Transverse colon (tissue), 4 donors: Measurements from ENCODE around the gene SEMA5B. TPM values are rescaled to one million over a fixed set of nuclear protein-coding genes. Genes with fewer than 3 reads are reported as not detected.

Source experiments
- DNase-seq: peaks from one replicate; pipeline ENCODE4 v3.0.0-alpha.2; 2019
- H3K27ac ChIP-seq, 4 donors: fragments of 200-600 bp; sonication (generic); 2 replicates each; pipeline ENCODE4 v1.5.1; 2016 to 2018; ENCODE audit warnings: inconsistent platforms in 4 of 4
- H3K27me3 ChIP-seq: fragments of 200-600 bp; sonication (generic); 2 replicates; pipeline ENCODE4 v1.5.1; 2017; ENCODE audit warnings: inconsistent platforms
- H3K36me3 ChIP-seq, 4 donors: fragments of 200-600 bp; sonication (generic); 2 replicates each; pipeline ENCODE4 v1.5.1; 2017 to 2019; ENCODE audit warnings: inconsistent platforms in 4 of 4
- H3K4me1 ChIP-seq, 4 donors: fragments of 200-600 bp; sonication (generic); 2 replicates each; pipeline ENCODE4 v1.5.1; 2017 to 2020; ENCODE audit warnings: inconsistent platforms in 4 of 4
- H3K4me3 ChIP-seq, 4 donors: fragments of 200-600 bp; sonication (generic); 1 replicate in 1 of 4; 2 replicates in 3 of 4; pipeline versions ENCODE4 v1.5.1 to v1.6.1; 2017 to 2019; ENCODE audit warnings: inconsistent platforms in 4 of 4
- H3K9me3 ChIP-seq, 2 donors: fragments of 200-600 bp; sonication (generic); 2 replicates each; pipeline ENCODE4 v1.5.1; 2017 to 2019; ENCODE audit warnings: inconsistent platforms in 2 of 2
- CTCF ChIP-seq, 5 experiments: fragments of 200-600 bp in 3 of 5; fragments of 450-650 bp in 2 of 5; sonication (generic) in 3 of 5; IDR thresholded peaks; 1 replicate in 2 of 5; 2 replicates in 3 of 5; pipeline ENCODE4 v1.5.1; 2016 to 2017; ENCODE audit warnings: antibody characterized with exemption in 5 of 5, inconsistent platforms in 3 of 5, mild to moderate bottlenecking in 2 of 5, moderate library complexity in 1 of 5
- EP300 ChIP-seq: sonication (generic); formaldehyde crosslinking; IDR thresholded peaks from one replicate; pipeline ENCODE4 v1.6.1; 2017; ENCODE audit warnings: antibody characterized with exemption, low read depth
- POLR2A ChIP-seq: fragments of 450-650 bp; IDR thresholded peaks from one replicate; pipeline ENCODE4 v1.6.1; 2016; ENCODE audit warnings: antibody characterized with exemption, mild to moderate bottlenecking, moderate library complexity
- POLR2AphosphoS5 ChIP-seq, 3 donors: sonication (generic); formaldehyde crosslinking; IDR thresholded peaks; one replicate each; pipeline ENCODE4 v1.6.1; 2016; ENCODE audit warnings: antibody characterized with exemption in 3 of 3
- WGBS, 2 donors: methylation state at CpG; one replicate each; pipeline ENCODE4 v1.1.5; 2018; ENCODE audit warnings: low coverage in 1 of 2; 5-methylcytosine and 5-hydroxymethylcytosine counted together
- in situ Hi-C, 4 donors: fragments of 200-750 bp; cut with MboI; loops; one replicate each; pipeline versions ENCODE4 v1.15.0 to v1.15.1; 2017; ENCODE audit warnings: low sequenced_read_pairs in 3 of 4, low pct_ligation_motif_present in 1 of 4, low pct_unique_long_range_greater_than_20kb in 1 of 4
- intact Hi-C: fragments of 100-400 bp; cut with DNase I; formaldehyde crosslinking; loops from one replicate; pipeline ENCODE4 v1.15.1; 2023; ENCODE audit warnings: low total_unique reads
- total RNA-seq, 4 donors: library from RNA; depleted of rRNA; stranded (reverse); fragments of >200 nt; gene quantifications; one replicate each; pipeline ENCODE4 v1.1.0, GENCODE V29; 2016

SEMA5B gene
- total RNA-seq, 4 donors from 2014 or later = 0.16 to 1.4 (median 0.27) TPM; not detected in 1

GRCh38 chr3:123002749-123003497, 24.6 kb downstream of the SEMA5B start:
- Histone ChIP-seq H3K9me3 (no peaks in the 10 kb centered on the region), H3K4me1 (no peaks in the 10 kb centered on the region), H3K27me3 (peaks cover 15% of the 10 kb centered on the region), H3K27ac (no peak overlapping the region), H3K4me3 (no peak overlapping the region), H3K36me3 (no peaks in the 10 kb centered on the region)
- WGBS, 2 donors = 63 to 72% methylated on average over 5 to 7 of the region's 7 CpGs
- intact Hi-C loops (no loop called here), in situ Hi-C loops (no loop called here)
- DNase-seq = no peak
- TF ChIP-seq POLR2A = no peak
- no peak for TF ChIP-seq EP300
- TF ChIP-seq CTCF (IDR thresholded peaks at IDR 0.05) = no peak
- TF ChIP-seq POLR2AphosphoS5 (IDR thresholded peaks at IDR 0.05) = no peak

DNA sequence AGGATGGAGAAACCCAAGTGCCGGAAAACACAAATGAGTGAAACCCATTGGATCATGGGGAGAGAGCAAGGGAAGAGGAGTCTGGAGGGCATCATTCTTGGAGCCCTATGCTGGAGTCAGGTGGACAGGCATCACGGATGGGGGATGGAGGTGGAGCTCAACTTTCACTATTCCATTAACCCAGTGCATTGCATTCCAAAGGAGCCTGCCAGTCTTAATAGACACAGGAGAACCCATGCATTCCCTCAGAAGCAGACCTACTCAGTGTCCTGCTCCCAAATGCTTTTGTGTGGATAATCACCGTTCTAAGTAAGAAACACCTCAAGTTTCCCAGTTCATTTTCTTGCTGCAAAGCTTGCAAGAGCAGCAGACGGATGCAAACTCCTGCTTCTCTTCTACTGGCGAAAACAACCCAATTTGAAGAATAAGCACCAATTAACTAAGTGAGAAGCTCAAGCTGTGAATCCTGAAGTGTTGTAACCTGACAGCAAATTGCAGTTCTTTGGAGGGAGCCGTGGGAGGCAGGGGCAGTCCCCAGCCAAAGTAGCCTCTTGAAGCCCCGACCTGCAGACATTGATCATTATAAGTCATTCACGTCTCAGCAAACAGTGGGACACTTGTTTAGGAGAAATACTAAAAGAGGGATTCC, 25.3 kb downstream of the SEMA5B start:
- no peak for DNase-seq
- Histone ChIP-seq H3K4me3 (no peak overlapping the region), H3K9me3 (no peaks in the 10 kb centered on the region), H3K36me3 (no peaks in the 10 kb centered on the region), H3K27me3 (peaks cover 15% of the 10 kb centered on the region), H3K27ac (no peak overlapping the region), H3K4me1 (no peaks in the 10 kb centered on the region)
- in situ Hi-C loops (no loop called here), intact Hi-C loops (no loop called here)
- WGBS, 2 donors = 67 to 73% methylated on average over 7 to 8 of the region's 8 CpGs
- TF ChIP-seq CTCF (IDR thresholded peaks at IDR 0.05) (no peak), EP300 (no peak), POLR2A (no peak), POLR2AphosphoS5 (IDR thresholded peaks at IDR 0.05) (no peak)

DNA sequence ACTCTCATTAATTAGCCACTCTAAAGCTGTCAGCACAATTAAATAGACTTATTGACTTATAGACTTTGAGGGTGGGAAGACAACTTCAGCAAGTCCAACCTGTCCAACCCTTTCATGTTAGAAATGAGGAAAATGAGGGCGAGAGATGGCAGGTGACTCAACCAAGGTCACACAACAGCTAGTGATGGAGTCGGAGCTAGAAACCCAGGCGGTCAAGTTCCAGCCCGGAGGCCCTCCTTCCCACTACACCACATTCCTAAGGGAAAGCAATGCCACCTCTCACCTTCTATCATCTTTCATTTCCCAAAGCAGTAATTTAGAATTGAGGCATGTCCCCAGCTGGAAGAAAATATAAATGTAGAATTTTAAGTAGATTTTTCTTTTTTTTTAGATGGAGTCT, 28.7 kb downstream of the SEMA5B start:
- H3K4me3 ChIP-seq = no peak overlapping the region
- H3K9me3 ChIP-seq = no peaks in the 10 kb centered on the region
- no peak overlapping the region for H3K27ac ChIP-seq
- H3K36me3 ChIP-seq = no peaks in the 10 kb centered on the region
- in situ Hi-C loops = no loop called here
- peaks cover 0 to 6% (median 0%) of the 10 kb centered on the region in 4 donors for H3K4me1 ChIP-seq
- TF ChIP-seq EP300 = no peak
- TF ChIP-seq CTCF (IDR thresholded peaks at IDR 0.05) = no peak
- no peak for DNase-seq
- 92 to 94% methylated on average over 4 of the region's 4 CpGs for whole genome bisulfite sequencing, 2 donors
- intact Hi-C loops = no loop called here
- H3K27me3 ChIP-seq = peaks cover 15% of the 10 kb centered on the region

GRCh38 chr3:122998206-122998605, 29.4 kb downstream of the SEMA5B start:
- H3K27ac ChIP-seq = no peak overlapping the region
- 92% methylated on average over 7 of the region's 7 CpGs; no CpG with 5 or more reads in 1 of the 2 donors for WGBS, 2 donors
- intact Hi-C loops = no loop called here
- H3K4me3 ChIP-seq = no peak overlapping the region
- no peaks in the 10 kb centered on the region for H3K9me3 ChIP-seq
- TF ChIP-seq CTCF (IDR thresholded peaks at IDR 0.05) = no peak
- TF ChIP-seq EP300 = no peak
- TF ChIP-seq POLR2AphosphoS5 (IDR thresholded peaks at IDR 0.05) = no peak
- no peak for TF ChIP-seq POLR2A
- peaks cover 15% of the 10 kb centered on the region for H3K27me3 ChIP-seq
- H3K4me1 ChIP-seq = peaks cover 0 to 6% (median 0%) of the 10 kb centered on the region in 4 donors
- no peaks in the 10 kb centered on the region for H3K36me3 ChIP-seq
- DNase-seq = no peak
- in situ Hi-C loops = no loop called here
